Bronchial epithelial cell (primary cell): Measurements from ENCODE around the gene TGFBR2. TPM values are rescaled to one million over a fixed set of nuclear protein-coding genes. Genes with fewer than 3 reads are reported as not detected.

ENCODE experiments used
- DNase-seq: peaks from one replicate; pipeline ENCODE4 v3.0.0-alpha.2; 2010; ENCODE audit warnings: low read depth
- FAIRE-seq: peaks from 2 replicates; lab custom pipeline; 2011; peaks lifted over from hg19 to GRCh38; lab: Jason Lieb, UNC
- H3K27me3 ChIP-seq: 2 replicates; pipeline ENCODE4 v1.5.1; 2011; ENCODE audit warnings: low read length; ENCODE audit not compliant: control insufficient read depth, insufficient read depth
- H3K36me3 ChIP-seq: 2 replicates; pipeline ENCODE4 v1.5.1; 2011; ENCODE audit warnings: low read length; ENCODE audit not compliant: control insufficient read depth, insufficient read depth
- H3K4me3 ChIP-seq: 2 replicates; pipeline ENCODE4 v1.5.1; 2011; ENCODE audit warnings: mild to moderate bottlenecking, low read depth, low read length, control low read depth
- total RNA-seq: library from RNA; depleted of rRNA; stranded (reverse); fragments of >200 nt; gene quantifications from 2 replicates; pipeline ENCODE4 v1.2.1, GENCODE V29; 2014
- TF ChIP-seq, protein P1 (sequence below): IDR thresholded peaks from 2 replicates; pipeline ENCODE4 v1.5.1; 2011; ENCODE audit warnings: mild to moderate bottlenecking, moderate library complexity, low read length, control low read depth, inconsistent platforms; ENCODE audit not compliant: insufficient read depth, severe bottlenecking

The TGFBR2 gene
- total RNA-seq, 1 donor from 2014 or later = 25.5 TPM

DNA sequence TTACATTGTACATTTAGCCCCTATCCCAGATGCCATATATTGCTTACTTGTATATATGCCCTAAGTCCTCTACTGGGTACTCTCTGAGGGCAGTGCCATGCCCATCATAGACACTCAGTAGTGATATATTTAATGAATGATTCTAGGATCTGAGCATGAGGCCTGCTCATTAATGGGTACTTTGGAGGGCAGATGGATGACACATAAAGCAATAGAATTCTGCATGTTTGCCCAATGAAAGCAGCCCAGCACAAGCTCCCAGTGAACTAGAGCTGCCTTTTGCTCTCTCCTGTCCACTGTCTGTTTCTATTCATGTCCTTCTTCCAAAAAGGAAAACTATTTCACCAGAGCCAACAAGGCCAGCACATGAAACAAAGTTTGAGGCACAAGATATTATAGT lies 63.9 kb downstream of the TGFBR2 start:
- Histone ChIP-seq H3K4me3 (no peak overlapping the region), H3K27me3 (no peaks in the 10 kb centered on the region), H3K36me3 (peaks cover 17% of the 10 kb centered on the region)
- TF ChIP-seq, protein P1, sequence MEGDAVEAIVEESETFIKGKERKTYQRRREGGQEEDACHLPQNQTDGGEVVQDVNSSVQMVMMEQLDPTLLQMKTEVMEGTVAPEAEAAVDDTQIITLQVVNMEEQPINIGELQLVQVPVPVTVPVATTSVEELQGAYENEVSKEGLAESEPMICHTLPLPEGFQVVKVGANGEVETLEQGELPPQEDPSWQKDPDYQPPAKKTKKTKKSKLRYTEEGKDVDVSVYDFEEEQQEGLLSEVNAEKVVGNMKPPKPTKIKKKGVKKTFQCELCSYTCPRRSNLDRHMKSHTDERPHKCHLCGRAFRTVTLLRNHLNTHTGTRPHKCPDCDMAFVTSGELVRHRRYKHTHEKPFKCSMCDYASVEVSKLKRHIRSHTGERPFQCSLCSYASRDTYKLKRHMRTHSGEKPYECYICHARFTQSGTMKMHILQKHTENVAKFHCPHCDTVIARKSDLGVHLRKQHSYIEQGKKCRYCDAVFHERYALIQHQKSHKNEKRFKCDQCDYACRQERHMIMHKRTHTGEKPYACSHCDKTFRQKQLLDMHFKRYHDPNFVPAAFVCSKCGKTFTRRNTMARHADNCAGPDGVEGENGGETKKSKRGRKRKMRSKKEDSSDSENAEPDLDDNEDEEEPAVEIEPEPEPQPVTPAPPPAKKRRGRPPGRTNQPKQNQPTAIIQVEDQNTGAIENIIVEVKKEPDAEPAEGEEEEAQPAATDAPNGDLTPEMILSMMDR = no peak
- DNase-seq (no peak), FAIRE-seq (no peak)

GRCh38 chr3:30671527-30672286 lies 65.3 kb downstream of the TGFBR2 start:
- FAIRE-seq (peak; percentile 43), DNase-seq (no peak)
- no peak overlapping the region for H3K4me3 ChIP-seq
- peaks cover 19% of the 10 kb centered on the region for H3K36me3 ChIP-seq
- TF ChIP-seq, protein P1 = no peak
- no peaks in the 10 kb centered on the region for H3K27me3 ChIP-seq

- Histone ChIP-seq H3K27me3 (no peaks in the 10 kb centered on the region), H3K36me3 (peaks cover 20% of the 10 kb centered on the region), H3K4me3 (no peak overlapping the region)
- DNase-seq = no peak
- TF ChIP-seq, protein P1 = no peak
- no peak for FAIRE-seq
Measured at GRCh38 chr3:30672287-30672735, 65.9 kb downstream of the TGFBR2 start.

- DNase-seq = no peak
- no peak for FAIRE-seq
- TF ChIP-seq, protein P1 = no peak
- Histone ChIP-seq H3K27me3 (no peaks in the 10 kb centered on the region), H3K36me3 (peaks cover 21% of the 10 kb centered on the region), H3K4me3 (no peak overlapping the region)
Measured at GRCh38 chr3:30672959-30673358, 66.6 kb downstream of the TGFBR2 start.

- FAIRE-seq = no peak
- TF ChIP-seq, protein P1 = no peak
- Histone ChIP-seq H3K27me3 (no peaks in the 10 kb centered on the region), H3K36me3 (peaks cover 23% of the 10 kb centered on the region), H3K4me3 (no peak overlapping the region)
- DNase-seq = no peak
Measured at GRCh38 chr3:30673425-30674341, 67.3 kb downstream of the TGFBR2 start.
